K562 (cell line): ENCODE results near the gene UBE2E3. TPM values are rescaled to one million over a fixed set of nuclear protein-coding genes. Genes with fewer than 3 reads are reported as not detected.

Source experiments
- ATAC-seq: fragments of 200-7000 bp; cut with Tn5 transposase; 3 replicates; pipeline ENCODE4 v1.9.1; 2020; ENCODE audit warnings: moderate library complexity
- BruUV-seq: library from RNA; stranded (reverse); fragments of 400-500 nt; replicated peaks from 2 replicates; lab custom pipeline; 2021; lab: Mats Ljungman, UMichigan
- CTCF ChIA-PET: fragments of 300-600 bp; formaldehyde crosslinking; extraction: SDS; loops from one replicate; lab custom pipeline; 2021; ENCODE audit warnings: low intra/inter-chr PET ratio; lab: Yijun Ruan, JAX
- POLR2A ChIA-PET: fragments of 300-600, 350-650 bp; sonication (Branson Sonifier 250); formaldehyde crosslinking; extraction: SDS; loops from one replicate; lab custom pipeline; 2021; ENCODE audit warnings: antibody characterized with exemption, inconsistent platforms; lab: Yijun Ruan, JAX
- DNase-seq, 4 experiments: peaks; one replicate each; pipeline versions ENCODE4 v3.0.0 to v3.0.0-alpha.2; 2011 to 2018; ENCODE audit warnings: low spot score in 3 of 4, mixed read lengths in 3 of 4; ENCODE audit errors: extremely low read depth in 1 of 4
- FAIRE-seq: peaks from 2 replicates; lab custom pipeline; 2011; peaks lifted over from hg19 to GRCh38; lab: Jason Lieb, UNC
- H2AFZ ChIP-seq: 2 replicates; pipeline ENCODE4 v1.6.0; 2011; ENCODE audit warnings: low read depth, low read length, control low read depth, inconsistent platforms
- H3K27ac ChIP-seq: fragments of 200-600 bp; 3 replicates; pipeline ENCODE4 v1.8.0; 2011; ENCODE audit warnings: low read depth, mild to moderate bottlenecking, control low read depth, inconsistent platforms, low read length, moderate library complexity, mixed read lengths; ENCODE audit errors: extremely low read depth
- H3K27me3 ChIP-seq, 2 experiments: fragments of 300-600 bp in 1 of 2; 2 replicates in 1 of 2; 3 replicates in 1 of 2; pipeline versions ENCODE4 v1.6.0 to v1.8.0; 2011; ENCODE audit warnings: inconsistent platforms in 2 of 2, low read length in 2 of 2, mild to moderate bottlenecking in 1 of 2, mixed read lengths in 1 of 2, moderate library complexity in 1 of 2; ENCODE audit not compliant: control insufficient read depth in 2 of 2, insufficient read depth in 2 of 2
- H3K36me3 ChIP-seq: fragments of 300-600 bp; 3 replicates; pipeline ENCODE4 v1.8.0; 2011; ENCODE audit warnings: mild to moderate bottlenecking, low read length, inconsistent platforms; ENCODE audit not compliant: control insufficient read depth, insufficient read depth
- H3K4me1 ChIP-seq, 2 experiments: fragments of 200-600 bp in 1 of 2; replicated peaks in 1 of 2; 2 replicates in 1 of 2; 3 replicates in 1 of 2; pipeline versions ENCODE4 v1.5.1 to v1.8.0; 2011; ENCODE audit warnings: inconsistent platforms in 2 of 2, low read length in 2 of 2, mild to moderate bottlenecking in 1 of 2, mixed read lengths in 1 of 2, moderate library complexity in 1 of 2; ENCODE audit not compliant: control insufficient read depth in 2 of 2, insufficient read depth in 2 of 2
- H3K4me2 ChIP-seq: 2 replicates; pipeline ENCODE4 v1.6.1; 2011; ENCODE audit warnings: low read length, control low read depth, inconsistent platforms, mixed read lengths; ENCODE audit not compliant: insufficient read depth
- H3K4me3 ChIP-seq: fragments of 200-600 bp; sonication (generic), shearing (Covaris generic); 2 replicates; pipeline ENCODE4 v1.5.1; 2016; ENCODE audit warnings: control low read depth, inconsistent platforms
- H3K79me2 ChIP-seq: fragments of 200-600 bp; 3 replicates; pipeline ENCODE4 v1.8.0; 2011; ENCODE audit warnings: low read length, inconsistent platforms; ENCODE audit not compliant: control insufficient read depth, insufficient read depth
- H3K9ac ChIP-seq, 2 experiments: 2 replicates each; pipeline versions ENCODE4 v1.6.0 to v1.6.1; 2011; ENCODE audit warnings: low read depth in 2 of 2, low read length in 2 of 2, control low read depth in 1 of 2, inconsistent platforms in 1 of 2, mild to moderate bottlenecking in 1 of 2, mixed read lengths in 1 of 2; ENCODE audit not compliant: insufficient read depth in 1 of 2
- H3K9me1 ChIP-seq: one replicate; pipeline ENCODE4 v1.6.0; 2011; ENCODE audit warnings: inconsistent platforms, mild to moderate bottlenecking, low read length, moderate library complexity; ENCODE audit not compliant: control insufficient read depth, insufficient read depth
- H3K9me3 ChIP-seq: replicated peaks from 2 replicates; pipeline ENCODE4 v1.5.1; 2011; ENCODE audit warnings: low read depth, low read length, inconsistent platforms; ENCODE audit not compliant: control insufficient read depth, insufficient read depth
- H4K20me1 ChIP-seq: replicated peaks from 2 replicates; pipeline ENCODE4 v1.6.1; 2011; ENCODE audit warnings: low read length, inconsistent platforms, mixed read lengths; ENCODE audit not compliant: control insufficient read depth, insufficient read depth
- CREB5 ChIP-seq: fragments of 250-450 bp; sonication (Bioruptor Pico); IDR thresholded peaks from 2 replicates; pipeline ENCODE4 v1.5.0; 2020; ENCODE audit warnings: mild to moderate bottlenecking
- ETV1 ChIP-seq: fragments of 450-650 bp; conservative IDR thresholded peaks from 2 replicates; pipeline ENCODE4 v1.6.1; 2016; ENCODE audit warnings: missing genetic modification characterization, control low read depth, low read depth, missing compliant biosample characterization
- HMGXB4 ChIP-seq: sonication (generic); formaldehyde crosslinking; IDR thresholded peaks from 2 replicates; pipeline ENCODE4 v1.8.1; 2023; ENCODE audit warnings: mild to moderate bottlenecking, missing genetic modification reagents
- MNT ChIP-seq, 2 experiments: fragments of 450-650 bp; conservative IDR thresholded peaks; 2 replicates each; pipeline ENCODE4 v1.6.1; 2017; ENCODE audit warnings: mild to moderate bottlenecking in 2 of 2, moderate library complexity in 2 of 2
- NCOR1 ChIP-seq: fragments of 450-650 bp; IDR thresholded peaks from 2 replicates; pipeline ENCODE4 v1.6.1; 2016; ENCODE audit warnings: mild to moderate bottlenecking, moderate library complexity
- SIX5 ChIP-seq, 2 experiments: IDR thresholded peaks; 2 replicates each; pipeline ENCODE4 v1.6.1; 2011; ENCODE audit warnings: low read length in 2 of 2, borderline replicate concordance in 1 of 2, low read depth in 1 of 2, mild to moderate bottlenecking in 1 of 2, moderate library complexity in 1 of 2; ENCODE audit not compliant: insufficient read depth in 1 of 2
- TAF15 ChIP-seq: fragments of 200-400 bp; formaldehyde crosslinking; IDR thresholded peaks from 2 replicates; pipeline ENCODE4 v1.6.1; 2017; ENCODE audit warnings: mild to moderate bottlenecking, low read depth, low read length, moderate library complexity
- TAF7 ChIP-seq: fragments of 450-650 bp; IDR thresholded peaks from 2 replicates; pipeline ENCODE4 v1.6.1; 2016; ENCODE audit warnings: missing genetic modification characterization, missing compliant biosample characterization
- XRCC5 ChIP-seq: fragments of 200-400 bp; formaldehyde crosslinking; IDR thresholded peaks from 2 replicates; pipeline ENCODE4 v1.6.1; 2017; ENCODE audit warnings: low read depth, mild to moderate bottlenecking, low read length
- ZNF589 ChIP-seq: fragments of 200-800 bp; sonication (Bioruptor generic); IDR thresholded peaks from 2 replicates; pipeline ENCODE4 v1.6.1; 2016; ENCODE audit warnings: low read depth, missing genetic modification characterization, missing compliant biosample characterization
- ZNF655 ChIP-seq: fragments of 250-450 bp; sonication (Bioruptor Pico); IDR thresholded peaks from 2 replicates; pipeline ENCODE4 v1.5.0; 2021
- WGBS: fragments of 100-300 bp; shearing (Covaris generic); methylation state at CpG from one replicate; pipeline ENCODE4 v1.1.6; 2016; ENCODE audit warnings: low coverage, mixed read lengths; ENCODE audit not compliant: insufficient coverage; ENCODE audit errors: missing lambda C conversion rate; 5-methylcytosine and 5-hydroxymethylcytosine counted together
- in situ Hi-C: fragments of 300-500 bp; cut with MboI; formaldehyde crosslinking; loops from 4 replicates; pipeline ENCODE4 v1.15.0; 2018; ENCODE audit warnings: inconsistent platforms, mixed read lengths
- intact Hi-C: fragments of 100-400 bp; cut with micrococcal nuclease; formaldehyde crosslinking; loops from 2 replicates; pipeline ENCODE4 v1.14.2; 2022
- polyA plus RNA-seq, 8 experiments: library from polyadenylated mRNA; depleted of rRNA in 4 of 8; stranded (reverse) in 5 of 8; unstranded in 3 of 8; fragments of >200 nt; fragmentation: Nextera tagmentation in 2 of 8; fragmentation: Illumina TruSeq in 1 of 8; extraction: Ambion mirVana in 2 of 8; extraction: Trizol in 1 of 8; gene quantifications; 2 replicates each; pipeline versions ENCODE4 v1.2.1 to v1.2.3, GENCODE V29; 2011 to 2014; ENCODE audit warnings: inconsistent platforms in 1 of 8, missing spikeins in 1 of 8
- total RNA-seq, 7 experiments: library from RNA; depleted of rRNA in 6 of 7; stranded (reverse); fragments of >200 nt in 6 of 7; fragmentation: Illumina TruSeq in 2 of 7; extraction: Trizol in 2 of 7; gene quantifications; 2 replicates each; pipeline versions ENCODE4 v1.2.1 to v1.2.3, GENCODE V29; 2011 to 2021; ENCODE audit warnings: low replicate concordance in 1 of 7
- TF ChIP-seq, protein P1 (sequence below): fragments of 450-650 bp; IDR thresholded peaks from 2 replicates; pipeline ENCODE4 v1.7.1; 2018; ENCODE audit warnings: mild to moderate bottlenecking, low read depth; ENCODE audit not compliant: partially characterized antibody

The UBE2E3 gene
- total and polyA plus RNA-seq, 9 of the 15 experiments (the other 6 are each of a cell fraction or from before 2014, with no cell fraction given): 58.2 to 173 (median 78.0) TPM

GRCh38 chr2:180949896-180950295 lies 30.5 kb upstream of the UBE2E3 start (continued):
- TF ChIP-seq MNT (conservative IDR thresholded peaks at IDR 0.05): no peak

DNA sequence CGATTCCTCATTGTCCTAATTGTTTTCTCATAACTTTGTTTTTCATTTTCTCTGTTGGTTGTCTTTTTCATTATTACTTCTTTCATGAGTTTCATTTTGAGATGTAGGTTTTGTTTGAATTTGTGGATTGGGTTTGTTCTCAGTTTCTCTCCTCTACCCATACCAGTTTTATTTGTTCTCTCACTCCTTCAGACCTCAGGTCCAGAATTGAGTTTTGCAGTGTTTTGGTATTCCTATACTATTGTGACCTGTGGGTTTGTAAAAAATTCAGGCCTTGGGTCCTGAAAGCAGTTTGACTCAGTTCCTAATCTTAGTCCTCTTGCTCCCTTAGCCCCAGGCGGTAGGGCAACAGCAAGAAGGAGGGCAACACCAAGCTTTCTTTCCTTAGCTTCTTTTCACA lies 28.3 kb upstream of the UBE2E3 start:
- no peaks in the 10 kb centered on the region for H3K4me1 ChIP-seq
- WGBS: 5% methylated on average over 2 of the region's 2 CpGs
- no peak for ATAC-seq
- H3K9ac ChIP-seq: no peak overlapping the region
- ChIA-PET POLR2A (no interaction called here), CTCF (no interaction called here)
- H3K4me3 ChIP-seq: no peak overlapping the region
- no peak for DNase-seq
- no TSS peak for BruUV-seq
- no peaks in the 10 kb centered on the region for H3K9me3 ChIP-seq
- H4K20me1 ChIP-seq: no peaks in the 10 kb centered on the region
- no peak overlapping the region for H2AFZ ChIP-seq
- H3K27ac ChIP-seq: no peak overlapping the region
- no peak for FAIRE-seq
- H3K27me3 ChIP-seq: no peaks in the 10 kb centered on the region
- no peaks in the 10 kb centered on the region for H3K79me2 ChIP-seq
- no peak overlapping the region for H3K4me2 ChIP-seq
- intact Hi-C loops: no loop called here
- H3K36me3 ChIP-seq: no peaks in the 10 kb centered on the region
- in situ Hi-C loops: no loop called here
- H3K9me1 ChIP-seq: no peaks in the 10 kb centered on the region
- no peak for TF ChIP-seq SIX5 (IDR thresholded peaks at IDR 0.05; ENCODE audit: borderline replicate concordance in 1 of 2, insufficient read depth in 1 of 2, low read depth in 1 of 2, low read length in 2 of 2)
- TF ChIP-seq ZNF589 (CRISPR knock-in tag): no peak
- no peak for TF ChIP-seq ETV1 (tag)
- no peak for TF ChIP-seq TAF7 (tag)
- no peak for TF ChIP-seq TAF15
- TF ChIP-seq HMGXB4 (CRISPR knock-in tag): no peak
- TF ChIP-seq ZNF655 (CRISPR knock-in tag): no peak
- TF ChIP-seq NCOR1: no peak
- TF ChIP-seq CREB5 (CRISPR knock-in tag): no peak
- TF ChIP-seq XRCC5: no peak
- TF ChIP-seq, protein P1, sequence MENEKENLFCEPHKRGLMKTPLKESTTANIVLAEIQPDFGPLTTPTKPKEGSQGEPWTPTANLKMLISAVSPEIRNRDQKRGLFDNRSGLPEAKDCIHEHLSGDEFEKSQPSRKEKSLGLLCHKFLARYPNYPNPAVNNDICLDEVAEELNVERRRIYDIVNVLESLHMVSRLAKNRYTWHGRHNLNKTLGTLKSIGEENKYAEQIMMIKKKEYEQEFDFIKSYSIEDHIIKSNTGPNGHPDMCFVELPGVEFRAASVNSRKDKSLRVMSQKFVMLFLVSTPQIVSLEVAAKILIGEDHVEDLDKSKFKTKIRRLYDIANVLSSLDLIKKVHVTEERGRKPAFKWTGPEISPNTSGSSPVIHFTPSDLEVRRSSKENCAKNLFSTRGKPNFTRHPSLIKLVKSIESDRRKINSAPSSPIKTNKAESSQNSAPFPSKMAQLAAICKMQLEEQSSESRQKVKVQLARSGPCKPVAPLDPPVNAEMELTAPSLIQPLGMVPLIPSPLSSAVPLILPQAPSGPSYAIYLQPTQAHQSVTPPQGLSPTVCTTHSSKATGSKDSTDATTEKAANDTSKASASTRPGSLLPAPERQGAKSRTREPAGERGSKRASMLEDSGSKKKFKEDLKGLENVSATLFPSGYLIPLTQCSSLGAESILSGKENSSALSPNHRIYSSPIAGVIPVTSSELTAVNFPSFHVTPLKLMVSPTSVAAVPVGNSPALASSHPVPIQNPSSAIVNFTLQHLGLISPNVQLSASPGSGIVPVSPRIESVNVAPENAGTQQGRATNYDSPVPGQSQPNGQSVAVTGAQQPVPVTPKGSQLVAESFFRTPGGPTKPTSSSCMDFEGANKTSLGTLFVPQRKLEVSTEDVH: no peak
